Stomach smooth muscle (tissue), 2 donors: ENCODE results near the gene FSTL3.

Experiments
- H3K27ac ChIP-seq: one replicate; pipeline ENCODE4 v1.7.0; 2013; ENCODE audit warnings: mild to moderate bottlenecking, low read length, inconsistent platforms
- H3K27me3 ChIP-seq, 2 donors: one replicate each; pipeline ENCODE4 v1.7.0; 2013; ENCODE audit warnings: low read length in 2 of 2; ENCODE audit not compliant: insufficient read depth in 2 of 2, control insufficient read depth in 1 of 2
- H3K36me3 ChIP-seq, 2 donors: one replicate each; pipeline ENCODE4 v1.7.0; 2013; ENCODE audit warnings: low read length in 2 of 2; ENCODE audit not compliant: control insufficient read depth in 2 of 2, insufficient read depth in 2 of 2
- H3K4me1 ChIP-seq: one replicate; pipeline ENCODE4 v1.7.0; 2013; ENCODE audit warnings: low read length; ENCODE audit not compliant: control insufficient read depth, insufficient read depth
- H3K4me3 ChIP-seq, 2 donors: one replicate each; pipeline ENCODE4 v1.7.0; 2013; ENCODE audit warnings: low read length in 2 of 2
- H3K9ac ChIP-seq, 2 donors: one replicate each; pipeline ENCODE4 v1.7.0; 2013; ENCODE audit warnings: low read length in 2 of 2, mild to moderate bottlenecking in 1 of 2
- H3K9me3 ChIP-seq, 2 donors: one replicate each; pipeline ENCODE4 v1.7.0; 2013; ENCODE audit warnings: low read length in 2 of 2; ENCODE audit not compliant: control insufficient read depth in 2 of 2
- donor health status: healthy.
- donor health status: Pancreatic carcinoma.

The FSTL3 gene

DNA sequence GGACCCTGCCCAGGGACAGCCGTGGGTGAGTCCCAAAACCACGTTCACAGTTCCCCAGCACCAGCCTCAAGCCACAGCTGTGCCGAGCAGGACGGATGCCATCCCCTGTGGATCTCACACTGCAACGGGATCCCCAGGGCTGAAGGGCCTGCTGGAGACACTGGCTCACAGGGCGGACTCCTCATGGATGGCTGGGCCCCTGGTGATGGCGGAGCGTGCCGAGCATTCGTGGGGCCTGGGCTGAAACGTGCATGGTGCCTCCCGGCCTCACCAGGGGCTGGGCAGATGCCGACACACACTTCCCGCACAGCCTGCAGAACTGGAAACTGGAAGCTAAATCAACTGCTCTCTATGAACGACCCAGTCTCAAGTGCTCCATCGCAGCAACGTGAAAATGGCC lies 22.8 kb upstream of the FSTL3 start:
- Histone ChIP-seq H3K4me1 (peaks cover 11% of the 10 kb centered on the region), H3K9me3 (no peaks in the 10 kb centered on the region), H3K27me3 (no peaks in the 10 kb centered on the region), H3K27ac (no peak overlapping the region), H3K36me3 (peaks cover 5 to 24% of the 10 kb centered on the region in 2 donors), H3K4me3 (no peak overlapping the region), H3K9ac (no peak overlapping the region)

DNA sequence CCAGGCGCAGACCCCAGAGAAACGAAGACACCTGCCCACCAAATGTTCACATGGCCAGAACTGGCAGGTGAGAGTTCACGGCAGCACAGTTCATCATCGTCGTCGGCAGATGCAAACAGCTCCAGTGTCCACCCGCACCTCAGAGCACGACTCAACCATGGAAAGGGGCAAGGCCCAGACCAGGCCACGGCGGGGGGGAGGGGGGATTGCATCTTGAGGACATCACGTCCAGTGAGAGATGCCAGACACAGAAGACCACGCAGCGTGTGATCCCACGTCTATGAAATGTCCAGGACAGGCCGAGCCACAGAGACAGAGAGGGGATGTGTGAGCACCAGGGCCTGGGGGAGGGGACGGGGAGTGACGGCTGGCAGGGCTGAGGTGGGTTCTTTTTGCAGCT lies 20.5 kb upstream of the FSTL3 start:
- H3K4me1 ChIP-seq, result peaks cover 28% of the 10 kb centered on the region
- H3K9me3 ChIP-seq, result no peaks in the 10 kb centered on the region
- H3K36me3 ChIP-seq, result peaks cover 5 to 20% of the 10 kb centered on the region in 2 donors
- H3K27ac ChIP-seq, result no peak overlapping the region
- H3K27me3 ChIP-seq, result no peaks in the 10 kb centered on the region
- H3K9ac ChIP-seq, result no peak overlapping the region
- H3K4me3 ChIP-seq, result no peak overlapping the region

DNA sequence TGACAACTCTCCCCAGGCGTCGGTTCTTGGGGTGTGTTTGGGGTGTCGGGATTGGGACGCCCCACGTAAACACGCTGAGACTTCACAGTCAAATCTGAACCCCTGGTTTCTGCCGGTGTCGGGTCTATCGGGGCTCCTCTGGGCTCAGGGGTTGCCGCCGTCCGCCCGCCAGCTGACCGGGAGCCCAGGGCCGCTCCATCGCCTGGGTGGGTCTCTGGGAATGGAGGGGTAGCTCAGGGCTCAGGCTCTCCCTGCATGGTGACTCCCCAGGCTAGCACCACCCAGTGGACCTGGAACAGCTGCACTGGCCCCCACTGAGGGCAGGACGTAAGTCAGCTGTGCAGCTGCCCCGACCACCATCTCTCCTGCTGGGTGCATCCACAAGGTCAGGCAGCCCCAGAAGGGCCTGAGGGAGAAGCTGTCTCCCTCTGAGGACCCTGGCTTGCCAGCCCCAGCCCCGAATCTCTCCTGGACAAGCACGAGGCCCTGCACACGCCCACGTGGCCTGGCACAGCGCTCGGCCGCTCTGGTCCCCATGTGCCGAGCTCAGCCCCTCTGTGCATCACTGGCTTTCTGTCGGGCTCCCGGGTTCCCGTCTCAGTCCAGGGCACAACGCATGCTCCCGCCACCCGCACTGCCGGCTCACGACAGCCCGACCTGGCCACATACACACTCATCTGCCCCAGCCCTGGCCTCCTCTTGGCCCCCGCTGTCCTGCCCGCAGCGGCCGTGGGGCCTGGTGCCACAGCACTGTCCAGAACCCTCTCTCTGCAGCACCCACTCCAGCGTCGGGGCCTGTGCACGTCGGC lies 19.2 kb upstream of the FSTL3 start:
- no peak overlapping the region for H3K4me3 ChIP-seq

GRCh38 chr19:657611-658010 lies 18.6 kb upstream of the FSTL3 start:
- H3K4me3 ChIP-seq, result no peak overlapping the region
- H3K4me1 ChIP-seq, result peaks cover 45% of the 10 kb centered on the region
- H3K9me3 ChIP-seq, result no peaks in the 10 kb centered on the region
- no peak overlapping the region for H3K9ac ChIP-seq
- no peak overlapping the region for H3K27ac ChIP-seq
- H3K27me3 ChIP-seq, result no peaks in the 10 kb centered on the region
- H3K36me3 ChIP-seq, result peaks cover 5 to 7% of the 10 kb centered on the region in 2 donors

More for the DNA sequence above, 19.2 kb upstream of the FSTL3 start:
- no peak overlapping the region for H3K27ac ChIP-seq
- H3K36me3 ChIP-seq, result peaks cover 5 to 10% of the 10 kb centered on the region in 2 donors
- H3K9me3 ChIP-seq, result no peaks in the 10 kb centered on the region
- H3K9ac ChIP-seq, result no peak overlapping the region
- no peaks in the 10 kb centered on the region for H3K27me3 ChIP-seq
- H3K4me1 ChIP-seq, result peaks cover 41% of the 10 kb centered on the region

DNA sequence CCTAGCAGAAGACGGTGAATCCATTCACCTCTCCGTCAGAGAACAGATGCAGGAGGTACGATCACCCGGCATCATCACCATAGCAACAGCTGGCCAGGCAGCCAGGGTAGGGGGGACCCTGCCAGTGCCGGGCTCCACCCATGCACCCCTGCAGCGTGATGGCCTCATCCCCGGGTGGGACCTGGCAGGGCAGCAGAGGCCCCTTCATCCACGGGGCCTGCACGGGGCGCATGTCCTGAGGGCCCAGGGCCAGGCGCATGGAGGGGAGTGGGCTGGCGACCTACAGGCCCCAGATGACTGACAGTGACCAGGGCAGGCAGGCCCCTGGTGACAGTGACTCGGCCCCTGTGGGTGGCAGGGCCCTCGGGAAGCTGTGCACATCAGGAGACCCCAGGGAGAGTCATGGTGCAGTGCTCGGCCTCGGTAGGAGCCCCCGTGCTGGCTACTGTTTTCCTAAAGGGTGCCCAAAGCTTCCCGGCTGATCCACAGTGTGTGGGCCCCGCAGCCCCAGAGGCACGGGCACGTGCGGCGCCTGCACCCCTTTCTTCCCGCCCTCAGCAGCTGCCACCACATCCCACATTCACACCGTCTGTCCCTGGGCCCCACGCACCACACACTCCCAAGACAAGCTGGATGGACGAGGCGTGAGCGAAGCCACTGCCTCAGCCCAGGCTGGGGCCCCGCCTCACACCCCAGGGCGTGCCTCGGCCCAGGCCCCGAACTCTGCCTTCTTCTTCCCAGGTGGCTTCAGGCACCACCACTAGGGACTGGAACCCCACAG lies 17.9 kb upstream of the FSTL3 start:
- Histone ChIP-seq H3K9ac (no peak overlapping the region), H3K9me3 (no peaks in the 10 kb centered on the region), H3K36me3 (peaks cover 2 to 5% of the 10 kb centered on the region in 2 donors), H3K27me3 (no peaks in the 10 kb centered on the region), H3K4me1 (peaks cover 46% of the 10 kb centered on the region), H3K27ac (no peak overlapping the region), H3K4me3 (no peak overlapping the region)

GRCh38 chr19:658916-659839 lies 17.0 kb upstream of the FSTL3 start:
- Histone ChIP-seq H3K4me1 (peaks cover 53% of the 10 kb centered on the region), H3K9ac (no peak overlapping the region)

GRCh38 chr19:660793-661426 lies 15.3 kb upstream of the FSTL3 start:
- peaks cover 59% of the 10 kb centered on the region for H3K4me1 ChIP-seq
- peak overlapping the region; percentile 69 to 81 for H3K4me3 ChIP-seq
- no peaks in the 10 kb centered on the region for H3K27me3 ChIP-seq
- peak overlapping the region; percentile 75 to 80 for H3K9ac ChIP-seq
- H3K36me3 ChIP-seq, result no peaks in the 10 kb centered on the region
- H3K9me3 ChIP-seq, result no peaks in the 10 kb centered on the region
- no peak overlapping the region for H3K27ac ChIP-seq

More at GRCh38 chr19:658916-659839, 17.0 kb upstream of the FSTL3 start:
- H3K9me3 ChIP-seq, result no peaks in the 10 kb centered on the region
- H3K36me3 ChIP-seq, result no peaks in the 10 kb centered on the region
- H3K27me3 ChIP-seq, result no peaks in the 10 kb centered on the region
- H3K4me3 ChIP-seq, result no peak overlapping the region
- H3K27ac ChIP-seq, result no peak overlapping the region

- Histone ChIP-seq H3K4me3 (peak overlapping the region; percentile 69 to 81), H3K4me1 (peaks cover 59% of the 10 kb centered on the region), H3K9me3 (no peaks in the 10 kb centered on the region), H3K27ac (no peak overlapping the region), H3K36me3 (no peaks in the 10 kb centered on the region), H3K27me3 (no peaks in the 10 kb centered on the region), H3K9ac (peak overlapping the region; percentile 75 to 80)
These were observed 14.6 kb upstream of the FSTL3 start for GRCh38 chr19:661427-662196.

GRCh38 chr19:662207-662961 lies 13.8 kb upstream of the FSTL3 start:
- Histone ChIP-seq H3K27me3 (no peaks in the 10 kb centered on the region), H3K27ac (peak overlapping the region; percentile 41), H3K36me3 (no peaks in the 10 kb centered on the region), H3K9ac (peak overlapping the region; percentile 75 to 80), H3K4me1 (peaks cover 55% of the 10 kb centered on the region), H3K4me3 (peak overlapping the region; percentile 69 to 81), H3K9me3 (no peaks in the 10 kb centered on the region)
